Measurements from ENCODE around the gene GRPEL1. TPM values are rescaled to one million over a fixed set of nuclear protein-coding genes. Genes with fewer than 3 reads are reported as not detected.

Gene GRPEL1
- 21.0 TPM for polyA plus RNA-seq (2013, experiment 1 of 2)
- 23.6 TPM for polyA plus RNA-seq (2013, experiment 2 of 2)

GRCh38 chr4:7067452-7068278 lies at the start of gene GRPEL1:
TSS of gene GRPEL1 (minus strand) at chr4:7068064. CDS start at chr4:7068032, 32 bp downstream.
- H3K79me1 ChIP-seq (replicated peaks; ENCODE audit: low read length, poor library complexity, severe bottlenecking), result peaks cover 23% of the 10 kb centered on the region
- H3K9me3 ChIP-seq (ENCODE audit: control insufficient read depth, low read length), result no peaks in the 10 kb centered on the region
- peak within 1 kb of the TSS; percentile 64 for H2AFZ ChIP-seq (ENCODE audit: low read depth, low read length)
- peak within 1 kb of the TSS; percentile 97 for H2BK15ac ChIP-seq (ENCODE audit: low read depth, poor library complexity, severe bottlenecking)
- H2AK5ac ChIP-seq (ENCODE audit: low read length, severe bottlenecking), result no peak within 1 kb of the TSS
- peak; percentile 100 for DNase-seq
- WGBS, result under 1% methylated on average over 75 of the region's 81 CpGs
- peak within 1 kb of the TSS; percentile 94 for H3K9ac ChIP-seq (ENCODE audit: low read length)
- peak within 1 kb of the TSS; percentile 77 for H3K27ac ChIP-seq (ENCODE audit: low read length, poor library complexity, severe bottlenecking)
- peak within 1 kb of the TSS in 1 of 2 experiments; percentile 93 for H3K14ac ChIP-seq (ENCODE audit: low read length in 2 of 2)
- peak within 1 kb of the TSS; percentile 73 for H4K8ac ChIP-seq (ENCODE audit: low read length)
- H3K18ac ChIP-seq (ENCODE audit: low read depth in 1 of 2, low read length in 2 of 2), result peak within 1 kb of the TSS; percentile 93 to 94
- H3K4me3 ChIP-seq (ENCODE audit: insufficient read depth in 1 of 2, low read depth in 1 of 2, low read length in 2 of 2), result peak within 1 kb of the TSS; percentile 92 to 96
- H3K36me3 ChIP-seq (ENCODE audit: control insufficient read depth in 1 of 2, insufficient read depth in 2 of 2, low read depth in 1 of 2, low read length in 2 of 2), result peaks cover 20 to 24% of the 10 kb centered on the region in 2 experiments
- H2BK120ac ChIP-seq (ENCODE audit: low read depth, low read length), result peak within 1 kb of the TSS; percentile 58
- H3K23ac ChIP-seq (ENCODE audit: low read length in 2 of 2), result peak within 1 kb of the TSS; percentile 42 to 77
- peaks cover 8% of the 10 kb centered on the region for H3K4me1 ChIP-seq (ENCODE audit: control insufficient read depth, insufficient read depth, low read depth, low read length)
- H4K91ac ChIP-seq (ENCODE audit: low read length), result peak within 1 kb of the TSS; percentile 92
- H2BK12ac ChIP-seq (ENCODE audit: low read length in 2 of 2), result peak within 1 kb of the TSS in 1 of 2 experiments; percentile 2
- H2BK5ac ChIP-seq (ENCODE audit: low read depth, low read length, poor library complexity, severe bottlenecking), result peak within 1 kb of the TSS; percentile 63
- peak within 1 kb of the TSS; percentile 90 for H3K4me2 ChIP-seq (ENCODE audit: low read length, poor library complexity, severe bottlenecking)
- H3K27me3 ChIP-seq (ENCODE audit: control insufficient read depth in 1 of 2, insufficient read depth in 1 of 2, low read length in 2 of 2), result peaks cover 7 to 17% of the 10 kb centered on the region in 2 experiments
- peak within 1 kb of the TSS; percentile 84 to 89 for H3K4ac ChIP-seq (ENCODE audit: low read depth in 1 of 2, low read length in 2 of 2)

GRCh38 chr4:7116705-7117104 lies 48.8 kb upstream of the GRPEL1 start:
- Histone ChIP-seq H3K23ac (ENCODE audit: low read length in 2 of 2) (no peak overlapping the region), H2AK5ac (ENCODE audit: low read length, severe bottlenecking) (no peak overlapping the region), H3K4me3 (ENCODE audit: insufficient read depth in 1 of 2, low read depth in 1 of 2, low read length in 2 of 2) (no peak overlapping the region), H3K79me1 (replicated peaks; ENCODE audit: low read length, poor library complexity, severe bottlenecking) (no peaks in the 10 kb centered on the region), H3K9ac (ENCODE audit: low read length) (no peak overlapping the region), H2BK12ac (ENCODE audit: low read length in 2 of 2) (no peak overlapping the region), H4K8ac (ENCODE audit: low read length) (no peak overlapping the region), H3K4me2 (ENCODE audit: low read length, poor library complexity, severe bottlenecking) (no peak overlapping the region), H2BK5ac (ENCODE audit: low read depth, low read length, poor library complexity, severe bottlenecking) (no peak overlapping the region), H3K4ac (ENCODE audit: low read depth in 1 of 2, low read length in 2 of 2) (no peak overlapping the region), H3K27ac (ENCODE audit: low read length, poor library complexity, severe bottlenecking) (no peak overlapping the region), H3K14ac (ENCODE audit: low read length in 2 of 2) (no peak overlapping the region), H2BK120ac (ENCODE audit: low read depth, low read length) (no peak overlapping the region), H3K4me1 (ENCODE audit: control insufficient read depth, insufficient read depth, low read depth, low read length) (peaks cover 3% of the 10 kb centered on the region), H2BK15ac (ENCODE audit: low read depth, poor library complexity, severe bottlenecking) (no peak overlapping the region), H3K18ac (ENCODE audit: low read depth in 1 of 2, low read length in 2 of 2) (no peak overlapping the region), H2AFZ (ENCODE audit: low read depth, low read length) (no peak overlapping the region), H3K36me3 (ENCODE audit: control insufficient read depth in 1 of 2, insufficient read depth in 2 of 2, low read depth in 1 of 2, low read length in 2 of 2) (no peaks in the 10 kb centered on the region), H3K27me3 (ENCODE audit: control insufficient read depth in 1 of 2, insufficient read depth in 1 of 2, low read length in 2 of 2) (peaks cover 45 to 51% of the 10 kb centered on the region in 2 experiments), H4K91ac (ENCODE audit: low read length) (no peak overlapping the region), H3K9me3 (ENCODE audit: control insufficient read depth, low read length) (peaks cover 9% of the 10 kb centered on the region)
- WGBS, result 80% methylated on average over 6 of the region's 6 CpGs
- DNase-seq, result no peak

GRCh38 chr4:7115557-7116340 lies 47.9 kb upstream of the GRPEL1 start:
- Histone ChIP-seq H3K18ac (ENCODE audit: low read depth in 1 of 2, low read length in 2 of 2) (no peak overlapping the region), H4K91ac (ENCODE audit: low read length) (no peak overlapping the region), H3K23ac (ENCODE audit: low read length in 2 of 2) (no peak overlapping the region), H2BK120ac (ENCODE audit: low read depth, low read length) (no peak overlapping the region), H3K4me2 (ENCODE audit: low read length, poor library complexity, severe bottlenecking) (no peak overlapping the region), H3K27ac (ENCODE audit: low read length, poor library complexity, severe bottlenecking) (no peak overlapping the region), H3K14ac (ENCODE audit: low read length in 2 of 2) (no peak overlapping the region), H3K79me1 (replicated peaks; ENCODE audit: low read length, poor library complexity, severe bottlenecking) (no peaks in the 10 kb centered on the region), H3K9me3 (ENCODE audit: control insufficient read depth, low read length) (peaks cover 9% of the 10 kb centered on the region), H2BK12ac (ENCODE audit: low read length in 2 of 2) (no peak overlapping the region), H2AK5ac (ENCODE audit: low read length, severe bottlenecking) (no peak overlapping the region), H2BK15ac (ENCODE audit: low read depth, poor library complexity, severe bottlenecking) (no peak overlapping the region), H3K4me3 (ENCODE audit: insufficient read depth in 1 of 2, low read depth in 1 of 2, low read length in 2 of 2) (no peak overlapping the region), H4K8ac (ENCODE audit: low read length) (no peak overlapping the region), H3K27me3 (ENCODE audit: control insufficient read depth in 1 of 2, insufficient read depth in 1 of 2, low read length in 2 of 2) (peaks cover 45 to 46% of the 10 kb centered on the region in 2 experiments), H3K4me1 (ENCODE audit: control insufficient read depth, insufficient read depth, low read depth, low read length) (no peaks in the 10 kb centered on the region), H3K36me3 (ENCODE audit: control insufficient read depth in 1 of 2, insufficient read depth in 2 of 2, low read depth in 1 of 2, low read length in 2 of 2) (no peaks in the 10 kb centered on the region), H2AFZ (ENCODE audit: low read depth, low read length) (no peak overlapping the region), H3K4ac (ENCODE audit: low read depth in 1 of 2, low read length in 2 of 2) (no peak overlapping the region), H3K9ac (ENCODE audit: low read length) (no peak overlapping the region), H2BK5ac (ENCODE audit: low read depth, low read length, poor library complexity, severe bottlenecking) (no peak overlapping the region)
- no peak for DNase-seq
- 85% methylated on average over 22 of the region's 22 CpGs for WGBS

GRCh38 chr4:7112656-7113055 lies 44.8 kb upstream of the GRPEL1 start:
- H2AFZ ChIP-seq (ENCODE audit: low read depth, low read length), result no peak overlapping the region
- no peaks in the 10 kb centered on the region for H3K36me3 ChIP-seq (ENCODE audit: control insufficient read depth in 1 of 2, insufficient read depth in 2 of 2, low read depth in 1 of 2, low read length in 2 of 2)
- no peak overlapping the region for H3K18ac ChIP-seq (ENCODE audit: low read depth in 1 of 2, low read length in 2 of 2)
- no peak overlapping the region for H3K27ac ChIP-seq (ENCODE audit: low read length, poor library complexity, severe bottlenecking)
- H3K23ac ChIP-seq (ENCODE audit: low read length in 2 of 2), result no peak overlapping the region
- H2BK5ac ChIP-seq (ENCODE audit: low read depth, low read length, poor library complexity, severe bottlenecking), result no peak overlapping the region
- H3K9ac ChIP-seq (ENCODE audit: low read length), result no peak overlapping the region
- DNase-seq, result no peak
- H2BK120ac ChIP-seq (ENCODE audit: low read depth, low read length), result no peak overlapping the region
- no peak overlapping the region for H4K91ac ChIP-seq (ENCODE audit: low read length)
- H2BK12ac ChIP-seq (ENCODE audit: low read length in 2 of 2), result no peak overlapping the region
- no peak overlapping the region for H3K4me2 ChIP-seq (ENCODE audit: low read length, poor library complexity, severe bottlenecking)
- H3K4me3 ChIP-seq (ENCODE audit: insufficient read depth in 1 of 2, low read depth in 1 of 2, low read length in 2 of 2), result no peak overlapping the region
- no peaks in the 10 kb centered on the region for H3K79me1 ChIP-seq (replicated peaks; ENCODE audit: low read length, poor library complexity, severe bottlenecking)
- H2AK5ac ChIP-seq (ENCODE audit: low read length, severe bottlenecking), result no peak overlapping the region
- H3K4me1 ChIP-seq (ENCODE audit: control insufficient read depth, insufficient read depth, low read depth, low read length), result no peaks in the 10 kb centered on the region
- H2BK15ac ChIP-seq (ENCODE audit: low read depth, poor library complexity, severe bottlenecking), result no peak overlapping the region
- no peak overlapping the region for H4K8ac ChIP-seq (ENCODE audit: low read length)
- no peak overlapping the region for H3K4ac ChIP-seq (ENCODE audit: low read depth in 1 of 2, low read length in 2 of 2)
- H3K9me3 ChIP-seq (ENCODE audit: control insufficient read depth, low read length), result peaks cover 4% of the 10 kb centered on the region
- H3K27me3 ChIP-seq (ENCODE audit: control insufficient read depth in 1 of 2, insufficient read depth in 1 of 2, low read length in 2 of 2), result peaks cover 19 to 27% of the 10 kb centered on the region in 2 experiments
- 93% methylated on average over 9 of the region's 9 CpGs for WGBS
- no peak overlapping the region for H3K14ac ChIP-seq (ENCODE audit: low read length in 2 of 2)
